ENCODE data around the gene TMEM237.
A peak's percentile ranks its signal among the peaks of the same experiment; 100 is the strongest.
"Not testable (repeated sequence)": the region's sequence is repeated elsewhere in the genome, so short reads cannot be mapped to it uniquely, and the experiment has no call there.

TMEM237 gene, protein sequence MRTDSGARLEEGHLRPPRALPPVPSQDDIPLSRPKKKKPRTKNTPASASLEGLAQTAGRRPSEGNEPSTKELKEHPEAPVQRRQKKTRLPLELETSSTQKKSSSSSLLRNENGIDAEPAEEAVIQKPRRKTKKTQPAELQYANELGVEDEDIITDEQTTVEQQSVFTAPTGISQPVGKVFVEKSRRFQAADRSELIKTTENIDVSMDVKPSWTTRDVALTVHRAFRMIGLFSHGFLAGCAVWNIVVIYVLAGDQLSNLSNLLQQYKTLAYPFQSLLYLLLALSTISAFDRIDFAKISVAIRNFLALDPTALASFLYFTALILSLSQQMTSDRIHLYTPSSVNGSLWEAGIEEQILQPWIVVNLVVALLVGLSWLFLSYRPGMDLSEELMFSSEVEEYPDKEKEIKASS

DNA sequence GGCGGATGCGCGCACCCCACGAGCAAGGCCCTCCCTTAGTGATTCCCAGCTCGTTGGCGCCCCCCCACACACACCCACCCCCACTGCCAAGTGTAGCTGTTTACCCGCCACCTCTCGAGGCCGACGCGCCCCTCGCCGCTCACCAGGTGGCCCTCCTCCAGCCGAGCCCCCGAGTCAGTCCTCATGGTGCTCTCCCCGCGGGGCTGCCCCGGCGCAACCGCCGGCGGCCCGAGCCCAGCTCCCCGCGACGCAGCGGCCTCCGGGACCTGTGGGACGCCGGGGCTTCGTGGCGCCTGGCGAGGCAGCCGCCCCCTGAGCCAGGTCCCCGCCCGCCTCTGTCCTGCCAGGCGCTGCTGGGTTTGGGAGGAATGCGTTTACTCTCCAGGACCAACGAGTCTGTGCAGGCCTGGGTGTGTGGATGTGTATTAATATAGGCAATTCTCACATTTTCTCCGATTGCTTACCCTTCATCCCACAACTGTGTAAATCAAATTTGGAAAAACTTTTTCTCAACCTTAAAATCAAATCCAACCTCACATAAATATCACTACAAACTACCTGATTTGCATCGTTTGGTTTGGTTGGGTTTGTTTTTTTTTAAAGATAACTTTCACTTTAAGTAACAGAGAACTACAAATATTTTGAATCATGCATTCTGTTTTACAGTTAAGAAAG lies at the start of gene TMEM237:
TMEM237 (minus strand) TSS at position 288 of the 675 bp plus-strand sequence; CDS start at position 185, 103 bp downstream.
- peak; percentile 24 for DNase-seq (ENCODE audit: low read depth)

DNA sequence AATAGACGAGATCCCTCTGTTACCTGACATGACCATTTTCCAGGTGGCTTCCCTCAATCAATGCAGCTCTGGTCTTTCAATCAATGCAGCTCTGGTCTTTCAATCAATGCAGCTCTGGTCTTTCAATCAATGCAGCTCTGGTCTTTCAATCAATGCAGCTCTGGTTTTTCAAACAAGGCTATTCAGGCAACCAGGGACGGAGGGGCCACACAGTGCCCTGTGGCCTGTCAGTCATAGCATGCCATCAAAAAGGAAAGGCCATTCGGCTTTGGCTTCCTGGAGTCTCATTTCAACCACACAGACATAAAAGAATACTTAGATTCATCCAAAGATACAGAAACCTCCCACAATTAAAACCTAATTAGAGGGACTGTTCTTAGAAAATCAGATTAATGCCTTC lies 41.9 kb upstream of the TMEM237 start:
- DNase-seq (ENCODE audit: low read depth): no peak

DNA sequence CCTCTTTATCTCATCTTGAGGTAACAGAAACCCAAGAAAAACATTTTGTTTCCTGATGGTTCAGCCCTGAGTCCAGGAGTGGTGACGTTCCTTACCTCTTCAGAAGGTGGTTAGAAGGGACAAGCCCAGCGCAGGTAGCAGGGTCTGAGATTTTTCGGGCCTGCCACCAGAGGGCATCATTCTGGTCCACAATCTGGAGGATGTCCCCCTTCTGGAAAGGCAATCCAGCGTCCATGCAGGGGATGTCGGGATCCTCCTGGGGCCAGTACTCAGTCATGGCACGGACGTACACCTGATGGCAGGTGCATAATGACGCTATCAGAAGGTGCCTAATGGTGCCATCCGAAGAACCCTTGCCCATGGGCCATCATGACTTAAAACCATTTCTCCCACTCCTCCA lies 37.4 kb upstream of the TMEM237 start:
- DNase-seq (ENCODE audit: low read depth): no peak

DNA sequence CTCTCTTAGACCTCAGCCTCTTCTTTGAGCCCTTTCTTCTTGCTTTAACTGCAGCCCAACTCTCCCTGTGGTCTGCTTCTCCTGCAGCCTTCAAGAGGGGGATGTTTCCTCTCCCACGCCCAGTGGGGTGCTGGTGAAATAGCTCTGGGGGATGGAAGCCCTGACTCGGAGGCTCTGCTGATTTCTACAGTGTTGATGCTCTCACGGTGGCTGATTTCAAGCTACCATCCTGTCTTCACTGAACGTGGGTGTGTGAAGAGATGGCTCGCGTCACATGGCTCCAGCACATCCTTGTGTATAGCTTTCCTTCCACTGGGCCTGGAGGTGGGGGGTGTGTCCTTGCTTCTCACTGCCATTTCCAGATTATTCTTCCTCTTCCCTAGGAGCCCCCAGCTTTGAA lies 35.1 kb upstream of the TMEM237 start:
- no peak for DNase-seq (ENCODE audit: low read depth)

DNA sequence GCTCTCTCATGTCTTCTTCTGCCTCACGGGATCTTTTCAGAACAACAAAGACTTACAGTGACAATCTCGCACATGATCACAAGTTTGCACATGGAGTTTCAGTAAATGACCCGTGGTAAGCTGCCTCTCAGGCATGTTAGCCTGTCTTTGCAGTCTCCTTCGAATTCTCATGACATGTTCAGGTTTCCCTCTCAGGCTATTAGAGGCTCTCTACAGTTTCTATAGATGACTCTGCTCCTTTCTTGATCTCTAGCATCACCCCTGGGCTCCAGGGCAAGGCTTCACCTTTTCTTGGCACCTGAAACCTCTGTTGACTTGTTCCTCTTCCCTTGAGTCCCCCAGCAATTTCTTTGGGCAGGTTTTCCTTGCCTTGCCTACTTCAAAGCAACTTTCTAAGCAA lies 32.2 kb upstream of the TMEM237 start:
- no peak for DNase-seq (ENCODE audit: low read depth)

DNA sequence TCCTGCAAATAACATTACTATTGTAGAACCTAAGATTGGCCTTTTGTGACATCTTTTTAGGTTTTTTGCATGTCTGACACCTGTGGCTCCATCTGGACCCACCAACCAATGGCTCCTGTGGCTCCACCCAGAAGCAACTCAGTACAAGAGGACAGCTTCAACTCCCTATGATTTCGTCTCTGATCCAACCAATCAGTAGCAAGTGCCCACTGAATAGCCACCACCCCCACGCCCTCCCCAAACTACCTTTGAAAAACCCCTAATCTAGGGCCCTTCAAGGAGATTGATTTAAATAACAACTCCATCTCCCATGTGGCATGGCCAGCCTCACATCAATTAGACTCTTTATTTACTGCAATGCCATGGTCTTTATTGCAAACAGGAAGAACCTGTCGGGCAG lies 31.5 kb upstream of the TMEM237 start:
- DNase-seq (ENCODE audit: low read depth): no peak

DNA sequence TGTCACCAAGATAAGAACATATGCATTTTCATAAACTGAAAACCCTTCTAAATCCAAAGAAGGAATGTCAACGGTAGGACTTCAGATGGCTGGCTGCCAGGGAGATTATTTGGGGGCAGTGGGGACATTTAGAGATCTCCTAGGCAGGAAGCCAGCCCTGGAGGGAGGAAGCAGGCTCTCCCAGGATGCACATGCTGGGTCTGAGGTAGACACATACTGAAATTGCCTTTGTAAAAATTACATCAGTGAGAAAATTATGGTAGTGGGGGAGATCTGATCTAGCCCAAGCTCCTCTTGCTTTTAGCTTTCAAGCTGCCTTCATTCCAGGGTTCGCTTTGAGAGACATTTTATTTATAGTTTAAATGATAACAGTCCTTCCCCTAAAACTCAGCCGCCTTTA lies 31.0 kb upstream of the TMEM237 start:
- no peak for DNase-seq (ENCODE audit: low read depth)

DNA sequence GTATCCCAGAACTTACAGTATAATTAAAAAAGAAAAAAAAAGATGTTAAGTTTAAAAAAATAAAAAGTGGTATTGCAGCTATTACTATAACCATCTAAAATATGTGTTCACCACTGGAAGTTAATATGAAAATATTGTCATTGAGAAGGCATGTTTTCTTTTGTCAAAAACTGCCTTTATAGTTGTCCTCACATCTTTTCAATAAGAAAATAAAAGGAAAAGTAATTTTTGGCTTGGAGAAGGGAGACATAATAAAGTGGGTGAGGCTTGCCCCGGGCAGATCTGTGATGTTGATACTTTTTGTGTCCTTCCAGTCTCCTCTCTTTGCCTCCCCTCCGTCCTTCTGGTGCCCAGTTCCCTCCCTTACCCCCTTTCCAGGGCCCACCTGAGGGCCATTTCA lies 30.2 kb upstream of the TMEM237 start:
- DNase-seq (ENCODE audit: low read depth): no peak

DNA sequence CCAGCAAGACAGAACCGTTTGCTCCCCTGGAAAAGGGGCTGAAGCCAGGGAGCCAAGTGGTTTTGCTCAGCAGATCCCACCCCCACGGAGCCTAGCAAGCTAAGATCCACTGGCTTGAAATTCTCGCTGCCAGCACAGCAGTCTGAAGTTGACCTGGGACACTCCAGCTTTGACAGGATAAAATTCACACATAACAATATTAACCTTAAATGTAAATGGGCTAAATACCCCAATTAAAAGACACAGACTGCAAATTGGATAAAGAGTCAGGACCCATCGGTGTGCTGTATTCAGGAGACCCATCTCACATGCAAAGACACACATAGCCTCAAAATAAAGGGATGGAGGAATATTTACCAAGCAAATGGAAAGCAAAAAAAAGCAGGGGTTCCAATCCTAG lies 27.9 kb upstream of the TMEM237 start:
- DNase-seq (ENCODE audit: low read depth): not testable (repeated sequence)

DNA sequence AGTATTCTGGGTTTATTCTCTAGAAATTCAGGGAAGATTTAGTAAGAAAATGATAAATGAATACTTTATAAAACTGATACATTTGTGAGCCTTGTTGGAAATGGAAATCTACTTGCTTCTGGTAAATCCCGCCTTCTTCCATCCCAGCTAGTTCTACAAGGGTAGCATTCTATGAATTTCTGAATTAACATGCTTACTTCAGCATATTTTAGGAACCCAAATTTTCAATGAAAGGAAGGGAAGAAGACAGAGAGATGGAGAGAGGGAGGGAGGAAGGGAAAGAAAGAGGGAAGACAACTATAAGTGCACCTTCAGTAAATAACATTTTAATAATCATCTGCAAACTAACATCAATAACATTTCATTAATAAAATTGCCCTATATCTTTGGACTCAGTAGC lies 26.6 kb upstream of the TMEM237 start:
- no peak for DNase-seq (ENCODE audit: low read depth)

DNA sequence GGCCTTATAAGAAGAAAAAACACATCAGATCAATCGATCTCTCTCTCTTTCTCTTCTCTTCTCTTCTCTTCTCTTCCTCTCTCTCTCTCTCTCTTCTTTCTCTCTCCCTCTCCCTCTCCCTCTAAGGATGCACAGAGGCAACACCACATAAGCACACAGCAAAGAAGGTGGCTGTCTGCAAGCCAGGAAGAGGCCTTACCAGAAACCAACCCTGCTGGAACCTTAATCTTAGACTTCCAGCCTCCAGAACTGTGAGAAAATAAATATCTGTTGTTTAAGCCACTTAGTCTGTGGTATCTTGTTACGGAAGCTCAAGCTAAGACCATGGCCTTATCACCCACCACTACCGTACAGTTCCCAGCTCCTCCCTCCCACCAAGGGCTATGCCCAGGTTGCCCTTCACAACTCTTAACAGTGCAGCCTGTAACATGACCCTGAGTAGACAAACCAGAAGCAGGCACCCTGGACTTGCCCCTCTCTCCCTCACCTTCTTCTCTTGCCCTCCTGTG lies 25.2 kb upstream of the TMEM237 start:
- DNase-seq (ENCODE audit: low read depth): no peak

DNA sequence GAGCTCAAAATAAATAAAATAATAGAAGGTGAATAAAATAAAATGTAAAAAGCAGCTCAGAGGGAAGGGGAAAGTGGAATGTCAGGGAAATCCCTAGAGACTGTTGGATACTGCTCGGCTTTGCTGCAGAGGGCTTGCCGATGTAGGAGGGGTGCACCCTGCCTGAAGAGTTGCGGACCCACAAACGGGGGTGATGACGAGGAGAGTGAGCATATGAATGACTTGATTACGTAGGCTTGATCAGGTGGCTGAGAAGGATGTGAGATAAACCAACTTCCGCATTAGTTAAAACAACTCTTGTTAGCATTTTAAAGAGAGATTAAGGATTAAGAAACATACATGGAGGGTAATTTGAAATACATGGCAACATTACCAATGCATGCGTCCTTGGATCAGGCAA lies 21.0 kb upstream of the TMEM237 start:
- DNase-seq (ENCODE audit: low read depth): no peak

DNA sequence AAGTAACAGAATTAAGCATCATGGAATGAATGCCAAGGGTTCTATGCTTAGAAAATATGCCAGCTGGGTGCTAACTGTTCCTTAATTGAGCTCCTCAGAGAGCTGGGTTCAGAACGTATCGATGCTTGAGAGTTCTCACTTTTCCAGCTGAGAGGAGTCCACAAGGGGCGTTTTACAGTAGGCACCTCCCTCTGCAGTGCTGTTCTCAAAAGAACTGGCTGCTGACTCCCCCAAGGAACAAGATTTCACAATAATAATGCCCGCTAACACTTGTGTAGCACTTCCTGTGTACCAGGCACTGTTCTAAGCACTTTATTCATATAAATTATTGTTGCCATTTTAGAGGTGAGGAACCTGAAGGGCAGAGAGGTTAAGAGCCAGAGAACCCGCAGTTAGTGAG lies 18.1 kb upstream of the TMEM237 start:
- DNase-seq (ENCODE audit: low read depth): no peak

DNA sequence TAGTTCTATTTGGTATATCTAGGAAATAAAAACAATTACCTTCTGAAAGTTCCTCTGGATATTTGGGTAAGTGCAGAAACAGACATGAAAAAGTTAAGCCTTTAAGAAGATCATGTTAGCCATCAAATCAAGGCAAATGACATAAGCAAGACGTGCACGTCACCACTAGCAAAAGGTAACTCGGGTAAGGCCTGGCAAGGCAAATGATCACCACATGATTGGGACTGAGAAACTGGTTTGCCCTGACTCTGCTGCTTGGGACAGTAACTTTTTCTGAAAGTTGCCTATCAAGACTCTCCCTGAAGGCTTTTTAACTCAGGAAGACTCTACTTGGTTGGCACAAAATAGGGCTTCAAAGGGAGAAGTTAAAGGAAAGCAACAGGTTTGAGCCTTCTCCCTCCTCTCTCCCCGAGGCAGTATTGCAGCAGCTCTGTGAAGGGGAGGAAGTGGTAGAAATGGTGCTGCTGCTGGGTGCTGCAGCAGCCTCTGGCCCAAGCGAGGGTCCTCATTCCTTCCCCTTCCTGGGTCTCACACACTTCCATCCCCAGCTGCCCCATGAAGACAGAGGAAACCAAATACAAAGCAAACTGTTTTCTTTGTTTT lies 17.1 kb upstream of the TMEM237 start:
- no peak for DNase-seq (ENCODE audit: low read depth)

DNA sequence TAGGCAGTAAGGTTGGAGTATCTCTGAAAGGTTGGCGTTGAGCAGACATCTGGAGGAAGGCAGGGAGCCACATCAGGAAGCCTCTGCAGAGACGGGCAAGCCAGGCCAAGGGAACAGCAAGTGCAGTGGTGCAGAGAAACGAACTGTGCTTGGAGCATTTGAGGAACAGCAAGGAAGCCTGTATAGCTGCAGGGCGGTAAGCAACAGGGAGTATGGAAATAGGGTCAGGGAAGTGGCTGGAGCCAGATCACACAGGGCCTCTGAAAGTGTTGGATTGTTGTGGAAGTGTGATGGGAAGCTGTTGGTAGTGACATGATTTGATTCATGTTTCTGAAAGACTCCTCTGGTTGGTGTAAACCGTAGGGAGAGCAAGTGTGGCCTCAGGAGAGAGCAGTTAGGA lies 13.4 kb upstream of the TMEM237 start:
- DNase-seq (ENCODE audit: low read depth): no peak

DNA sequence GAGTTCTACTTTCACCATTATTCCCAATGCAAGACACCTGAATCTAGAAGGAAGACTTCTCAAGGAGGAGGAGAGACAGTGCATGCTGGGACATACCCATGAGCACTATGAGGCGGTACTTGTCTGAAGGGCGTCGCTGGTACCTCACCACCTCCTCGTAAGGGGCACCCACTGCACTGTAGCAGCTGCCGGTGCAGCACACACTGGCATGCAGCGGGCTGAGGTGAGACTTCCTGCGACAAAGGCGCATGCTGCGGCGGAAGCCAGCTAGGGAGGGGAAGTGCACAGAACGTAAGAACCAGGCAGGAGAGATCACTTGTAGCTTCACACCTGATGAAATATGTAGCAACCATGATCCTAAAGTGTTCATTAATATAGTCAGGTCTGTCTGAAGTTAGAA lies 12.8 kb upstream of the TMEM237 start:
- no peak for DNase-seq (ENCODE audit: low read depth)

DNA sequence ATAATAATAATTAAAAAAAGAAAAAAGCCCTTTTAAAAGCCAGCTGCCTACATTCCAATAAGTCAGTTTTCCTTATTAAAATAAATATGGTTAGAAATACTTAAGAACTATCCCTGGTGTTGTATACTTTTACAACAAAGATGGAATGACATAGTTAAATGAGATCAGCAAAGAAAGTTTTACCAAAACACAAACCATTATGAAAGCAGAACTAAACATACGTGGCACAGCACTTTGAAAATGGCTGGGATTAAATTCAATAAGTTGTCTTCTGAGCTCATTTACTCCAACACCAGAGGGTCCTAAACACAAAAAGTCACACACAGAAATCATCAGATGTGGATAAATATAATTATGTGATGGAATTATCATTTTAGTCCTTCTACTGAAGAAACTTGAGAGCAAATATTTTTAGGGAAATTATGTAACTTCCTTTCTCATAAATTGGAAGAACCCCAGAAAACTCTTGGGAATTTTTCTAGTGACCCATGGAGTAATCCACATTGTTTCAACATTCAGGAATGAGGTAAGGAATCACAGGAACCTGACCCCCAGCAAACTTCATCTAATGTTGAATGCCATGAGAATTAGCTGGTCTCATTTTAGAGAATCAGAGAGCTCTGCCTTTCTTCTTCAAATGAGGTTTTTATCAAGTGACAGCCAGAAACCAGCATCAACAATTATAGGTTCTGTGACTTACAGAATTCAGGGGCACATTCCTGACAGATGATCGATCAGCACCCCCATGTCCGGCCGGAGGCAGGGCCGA lies 11.5 kb upstream of the TMEM237 start:
- DNase-seq (ENCODE audit: low read depth): no peak

DNA sequence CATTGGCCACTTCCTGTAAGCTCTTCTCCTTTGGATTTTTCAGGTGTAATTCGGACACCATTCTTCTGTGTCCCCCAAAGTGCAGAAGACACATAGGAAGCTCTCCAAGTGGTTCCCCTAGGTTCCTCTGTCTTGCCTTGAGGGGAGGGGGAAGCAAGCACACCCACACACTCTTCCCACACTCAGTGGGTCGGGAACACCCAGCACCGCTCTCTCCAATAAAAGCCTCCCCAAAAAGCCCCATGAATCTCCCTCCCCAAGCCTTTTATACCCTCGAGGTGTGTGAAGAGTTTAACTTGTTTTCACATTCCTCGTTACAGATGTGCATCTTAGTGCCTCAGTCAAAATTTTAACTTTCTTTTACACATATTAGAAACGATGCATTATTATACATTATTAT lies 9.9 kb upstream of the TMEM237 start:
- no peak for DNase-seq (ENCODE audit: low read depth)

DNA sequence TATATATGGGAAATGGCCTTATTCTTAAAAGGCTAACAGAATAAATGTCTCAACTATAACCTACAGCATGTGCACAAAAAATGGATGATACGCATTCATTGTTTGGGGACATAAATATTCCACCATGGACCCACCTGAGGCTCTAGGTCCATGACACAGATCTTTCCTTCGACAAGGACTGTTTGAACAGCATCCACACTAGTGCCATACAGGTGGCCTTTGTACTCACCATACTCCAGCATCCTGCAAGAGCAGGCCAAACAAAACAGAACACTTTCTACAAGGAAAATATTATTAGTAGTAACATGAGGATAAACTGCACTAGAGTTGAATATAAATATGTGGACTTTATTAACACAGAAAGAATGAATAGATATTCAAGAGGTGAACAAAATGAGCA lies 6.1 kb upstream of the TMEM237 start:
- no peak for DNase-seq (ENCODE audit: low read depth)

DNA sequence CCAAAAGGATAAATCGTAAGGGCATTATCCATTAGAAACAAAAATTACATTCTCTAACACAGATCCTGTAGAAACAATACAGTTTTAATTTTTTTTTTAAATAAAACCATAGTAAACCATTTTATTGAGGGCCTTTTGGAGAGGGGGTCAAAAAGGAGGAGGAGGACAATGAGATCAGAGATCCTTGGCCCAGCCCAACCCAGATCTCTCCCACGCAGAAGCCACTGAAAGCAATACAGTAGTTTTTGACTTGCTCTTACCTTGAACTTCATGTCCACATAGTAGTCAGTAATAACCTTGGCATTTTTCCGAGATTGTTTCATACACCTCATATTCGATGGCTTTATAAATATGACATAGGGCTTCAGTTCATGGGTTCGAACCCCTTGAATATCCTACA lies 4.1 kb upstream of the TMEM237 start:
- no peak for DNase-seq (ENCODE audit: low read depth)

DNA sequence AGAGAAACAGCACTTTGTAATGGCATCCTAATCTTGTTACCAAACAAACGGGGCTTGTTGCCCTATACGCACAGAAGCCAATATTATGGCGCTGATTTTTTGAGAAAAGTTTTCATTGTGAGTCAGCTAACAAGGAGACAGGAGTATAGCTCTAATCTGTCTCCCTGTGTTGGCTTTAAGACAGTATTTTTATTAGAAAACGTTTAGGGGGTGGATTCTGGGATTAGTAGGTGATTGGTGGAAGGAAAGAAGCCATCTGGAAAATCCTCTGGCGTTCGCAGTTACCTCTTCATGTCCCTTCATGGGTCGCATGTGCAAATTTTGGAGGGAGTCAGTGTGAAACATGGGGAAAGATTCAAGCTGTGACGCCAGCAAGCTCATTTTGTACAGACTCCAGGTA lies 698 bp upstream of the TMEM237 start:
- DNase-seq (ENCODE audit: low read depth): no peak

DNA sequence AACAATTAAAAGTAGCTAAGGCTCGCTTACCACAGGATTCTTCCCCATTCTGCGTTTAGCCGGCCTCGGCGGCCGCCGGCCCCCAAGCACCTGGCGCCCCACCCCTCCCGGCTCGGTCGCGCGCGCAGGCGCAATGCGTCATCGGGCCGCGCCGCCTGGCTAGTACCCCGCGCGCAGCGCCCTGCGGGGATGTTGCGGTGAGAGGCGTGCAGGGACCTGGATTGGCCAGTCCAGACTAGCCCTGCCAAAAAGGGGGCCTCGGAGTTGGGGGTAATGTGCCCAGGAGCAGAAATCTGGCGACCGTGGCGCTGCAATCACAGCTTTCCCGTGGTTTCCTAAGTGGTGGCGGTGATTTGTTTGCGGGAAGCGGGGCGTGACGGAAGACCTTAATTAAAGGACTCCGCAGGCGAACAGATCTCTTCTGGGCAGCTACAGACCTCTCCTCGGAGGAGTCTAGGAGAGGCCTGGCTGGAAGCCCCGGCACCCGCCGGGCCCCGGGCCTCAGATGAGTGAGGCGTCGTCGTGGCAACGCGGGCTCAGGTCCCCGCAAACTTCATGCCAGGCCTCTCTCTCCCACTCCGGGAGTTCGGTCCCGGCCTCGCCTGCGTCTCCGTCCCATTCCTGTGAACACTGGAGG lies 606 bp downstream of the TMEM237 start:
- peak; percentile 71 for DNase-seq (ENCODE audit: low read depth)
